Measurements from ENCODE around the gene ETS1. TPM values are rescaled to one million over a fixed set of nuclear protein-coding genes. Genes with fewer than 3 reads are reported as not detected.

Gene ETS1
- total RNA-seq, 1 donor from 2014 or later, result 169 TPM

DNA sequence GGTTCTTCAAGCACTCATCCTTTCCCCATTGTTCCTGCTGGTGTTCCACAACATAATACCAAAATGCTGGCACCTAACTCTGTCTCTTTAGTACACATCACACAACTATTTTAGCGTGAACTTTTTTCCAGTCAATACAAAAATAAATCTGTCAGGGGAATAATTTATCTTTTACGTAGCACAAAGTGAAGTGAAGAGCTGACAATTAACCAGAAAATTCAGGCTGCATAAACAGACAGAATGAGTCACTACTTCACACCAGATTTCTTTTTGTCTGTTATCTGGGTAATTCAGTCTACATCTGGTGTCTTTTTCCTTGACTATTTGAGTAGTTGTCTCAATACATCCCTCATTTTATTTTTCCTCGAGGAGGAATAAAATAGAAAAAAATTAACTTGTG is 7.9 kb upstream of the ETS1 start:
- DNase-seq (ENCODE audit: extremely low read depth, low read depth, low spot score), result no peak

GRCh38 chr11:128594226-128594625 is 6.9 kb upstream of the ETS1 start:
- DNase-seq (ENCODE audit: extremely low read depth, low read depth, low spot score), result no peak

GRCh38 chr11:128593281-128593680 is 5.9 kb upstream of the ETS1 start:
- no peak for DNase-seq (ENCODE audit: extremely low read depth, low read depth, low spot score)

GRCh38 chr11:128592454-128592853 is 5.1 kb upstream of the ETS1 start:
- DNase-seq (ENCODE audit: extremely low read depth, low read depth, low spot score), result no peak

DNA sequence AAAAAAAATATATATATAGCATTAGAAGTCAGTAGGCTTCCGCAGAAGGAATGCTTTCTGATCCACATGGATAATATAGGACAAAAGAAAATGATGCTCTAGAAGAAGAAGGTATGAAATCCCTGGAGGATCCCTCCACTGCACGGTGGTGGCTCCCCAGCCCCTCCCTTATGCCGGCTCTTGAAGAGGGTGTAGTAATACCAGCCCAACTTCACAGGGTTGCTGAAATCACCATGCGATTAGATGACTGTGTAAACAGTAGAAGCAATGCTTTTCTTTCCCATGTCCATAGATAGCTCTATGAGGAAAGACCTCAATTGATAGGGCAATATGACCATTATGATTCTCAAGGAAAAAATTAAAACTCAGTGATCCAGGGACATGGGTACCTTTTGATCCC is 3.2 kb upstream of the ETS1 start:
- no peak for DNase-seq (ENCODE audit: extremely low read depth, low read depth, low spot score)

DNA sequence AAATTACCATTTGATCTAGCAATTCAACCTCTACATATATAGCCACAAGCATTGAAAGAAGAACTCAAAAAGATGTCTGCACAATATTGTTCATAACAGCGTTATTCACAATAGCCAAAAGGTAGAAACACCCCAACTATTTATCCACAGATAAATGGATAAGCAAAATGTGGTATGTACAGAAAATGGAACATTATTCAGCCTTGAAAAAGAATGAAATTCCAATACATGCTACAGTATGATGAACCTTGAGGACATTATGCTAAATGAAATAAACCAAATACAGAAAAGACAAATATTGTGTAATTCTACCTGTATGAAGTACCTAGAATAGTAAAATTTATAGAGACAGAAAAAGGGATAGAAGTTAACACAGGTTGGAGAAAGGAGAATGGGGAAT is 2.6 kb upstream of the ETS1 start:
- no peak for DNase-seq (ENCODE audit: extremely low read depth, low read depth, low spot score)

DNA sequence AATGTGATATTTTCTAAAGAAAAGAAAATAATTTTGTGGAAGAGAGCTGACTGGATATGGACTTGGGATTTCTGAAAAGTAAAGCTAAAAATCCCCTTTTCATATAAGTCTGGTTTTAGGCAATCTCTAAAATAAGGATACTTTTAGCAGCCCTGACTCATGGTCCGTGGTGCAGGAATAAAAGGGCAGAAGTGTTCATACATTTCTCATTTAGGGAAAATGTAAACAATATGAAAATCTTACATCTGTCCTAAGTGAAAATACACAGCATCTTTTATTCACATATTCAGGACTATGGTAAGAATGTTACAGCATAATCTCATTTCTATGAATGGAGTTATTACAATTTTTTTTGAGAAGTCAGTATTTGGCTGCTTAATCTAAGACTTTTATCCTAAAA is 735 bp upstream of the ETS1 start:
- DNase-seq (ENCODE audit: extremely low read depth, low read depth, low spot score), result no peak

GRCh38 chr11:128586689-128587088 is 669 bp downstream of the ETS1 start:
- no peak for DNase-seq (ENCODE audit: extremely low read depth, low read depth, low spot score)

DNA sequence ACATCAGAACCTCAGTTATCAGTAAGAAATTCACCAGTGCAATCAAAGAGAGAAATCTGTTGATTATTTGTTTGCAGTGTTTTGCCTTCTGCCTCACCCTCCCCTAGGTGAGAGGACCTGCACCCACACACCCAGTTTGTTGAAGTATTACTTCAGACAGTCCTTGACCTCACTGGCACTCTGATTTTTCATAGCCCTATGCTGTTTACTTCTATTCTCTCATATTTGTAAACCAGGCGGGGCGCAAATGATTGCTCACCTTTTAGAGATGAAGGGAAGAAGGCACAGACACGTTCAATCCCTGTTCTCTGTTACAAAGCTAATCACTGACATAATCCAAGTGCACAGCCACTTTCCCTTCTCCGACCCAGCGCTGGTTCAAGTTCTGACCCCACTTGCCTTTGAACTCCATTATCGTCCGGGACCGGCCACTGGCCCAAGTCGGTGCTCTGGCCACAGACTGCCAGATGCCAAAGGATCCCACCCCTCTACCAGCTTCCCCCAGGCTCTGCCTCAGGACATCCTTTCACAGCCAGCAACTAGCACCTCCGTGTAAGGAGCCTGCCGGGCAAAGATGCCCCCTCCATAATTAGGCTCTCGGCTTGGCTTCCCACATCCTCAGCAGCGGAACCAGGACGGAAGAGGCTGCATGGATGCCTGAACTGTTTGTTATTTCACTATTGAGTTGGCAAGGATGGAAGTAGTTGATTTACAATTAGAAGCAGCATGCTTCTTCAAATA is 1.7 kb downstream of the ETS1 start:
- DNase-seq (ENCODE audit: extremely low read depth, low read depth, low spot score), result no peak

DNA sequence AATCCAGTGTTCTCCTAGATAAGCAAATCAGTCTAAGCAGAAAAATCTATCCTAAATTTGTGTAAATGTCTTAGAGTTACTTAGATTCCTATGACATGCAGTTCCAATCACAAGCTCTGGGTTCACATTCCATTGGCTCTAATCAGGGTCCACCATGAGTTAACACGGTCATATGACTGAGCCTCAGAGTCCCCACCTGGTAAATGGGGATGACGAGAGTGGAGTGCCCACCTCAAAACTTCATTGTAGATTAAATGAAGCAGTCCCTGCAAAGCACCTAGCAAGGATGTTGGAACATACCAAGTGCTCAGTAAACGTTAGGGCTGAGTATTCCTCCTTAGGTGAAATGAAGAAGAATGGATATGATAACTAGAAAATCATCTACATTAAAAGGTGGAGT is 3.1 kb downstream of the ETS1 start:
- no peak for DNase-seq (ENCODE audit: extremely low read depth, low read depth, low spot score)

DNA sequence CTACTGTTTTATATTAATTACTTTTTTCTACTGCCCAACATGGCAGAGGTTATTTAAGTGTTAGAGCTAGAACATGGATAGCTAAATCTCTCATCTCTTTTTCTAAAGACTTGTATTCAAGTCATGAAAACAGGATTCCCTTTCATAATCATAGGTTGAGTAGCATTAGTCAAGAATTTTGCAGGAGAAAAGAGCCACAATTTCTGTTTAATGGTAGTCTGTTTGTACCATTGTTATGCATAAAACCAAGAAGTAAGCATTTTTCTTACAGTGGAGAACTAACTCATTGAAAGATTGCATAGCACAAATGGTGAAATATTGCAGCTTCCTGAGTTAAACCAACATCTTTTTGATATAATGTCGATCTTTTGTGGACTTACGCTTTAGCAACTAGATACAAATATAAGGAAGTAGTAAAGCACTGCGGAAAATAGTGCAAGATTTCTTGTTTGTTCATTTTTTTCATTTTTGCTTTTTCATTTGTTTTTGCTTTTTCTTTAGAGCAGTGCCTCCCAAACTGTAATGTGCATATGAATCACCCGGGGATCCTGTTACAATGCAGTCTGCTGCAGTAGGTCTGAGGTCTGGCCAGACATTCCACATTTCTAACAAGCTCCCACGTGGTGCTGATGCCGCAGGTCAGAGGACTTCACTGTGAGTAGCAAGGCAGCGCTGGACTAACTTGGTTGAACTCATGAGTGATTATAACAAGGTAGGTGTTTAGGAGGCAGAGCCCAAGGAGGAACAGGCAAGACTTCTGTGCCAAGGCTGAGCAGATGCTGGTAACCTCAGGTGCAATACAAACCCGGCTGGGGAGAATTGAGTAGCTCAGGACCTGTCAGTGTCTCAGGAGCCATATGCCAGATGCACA is 4.6 kb downstream of the ETS1 start:
- DNase-seq (ENCODE audit: extremely low read depth, low read depth, low spot score), result no peak

DNA sequence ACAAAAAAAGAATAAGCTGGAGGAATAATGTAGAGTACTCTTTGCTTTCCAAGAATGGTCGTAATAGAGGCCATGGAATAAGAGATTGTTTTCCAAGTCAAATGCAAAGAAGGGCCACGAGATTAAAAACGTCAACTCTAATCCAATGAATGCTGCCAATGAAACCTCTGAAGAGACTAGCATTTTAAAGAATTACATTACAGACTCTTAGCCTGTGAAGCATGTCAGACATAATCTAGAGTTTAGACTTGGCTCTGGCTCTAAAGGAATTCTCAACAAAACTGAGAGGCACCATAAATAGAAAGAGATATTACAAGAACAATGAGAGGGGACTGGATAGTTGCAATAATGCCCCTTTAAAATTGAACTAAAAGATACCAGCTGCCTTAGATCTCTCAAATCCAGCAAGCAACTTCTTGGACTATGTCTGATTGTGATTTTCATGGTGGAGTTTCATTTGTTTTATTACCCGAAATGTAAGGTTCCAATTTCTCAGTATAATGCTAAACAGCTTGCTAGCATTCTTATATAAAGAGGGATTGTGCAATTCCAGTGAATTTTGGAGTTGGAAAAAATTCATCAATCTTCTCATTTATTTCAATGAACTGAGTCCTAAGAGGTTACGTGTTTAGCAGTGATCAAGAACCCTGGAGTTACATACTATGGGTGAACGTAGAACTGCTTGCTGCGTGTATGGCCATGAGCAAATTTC is 5.6 kb downstream of the ETS1 start:
- no peak for DNase-seq (ENCODE audit: extremely low read depth, low read depth, low spot score)

- no peak for DNase-seq (ENCODE audit: extremely low read depth, low read depth, low spot score)
Measured at GRCh38 chr11:128580612-128581011, 6.7 kb downstream of the ETS1 start.

DNA sequence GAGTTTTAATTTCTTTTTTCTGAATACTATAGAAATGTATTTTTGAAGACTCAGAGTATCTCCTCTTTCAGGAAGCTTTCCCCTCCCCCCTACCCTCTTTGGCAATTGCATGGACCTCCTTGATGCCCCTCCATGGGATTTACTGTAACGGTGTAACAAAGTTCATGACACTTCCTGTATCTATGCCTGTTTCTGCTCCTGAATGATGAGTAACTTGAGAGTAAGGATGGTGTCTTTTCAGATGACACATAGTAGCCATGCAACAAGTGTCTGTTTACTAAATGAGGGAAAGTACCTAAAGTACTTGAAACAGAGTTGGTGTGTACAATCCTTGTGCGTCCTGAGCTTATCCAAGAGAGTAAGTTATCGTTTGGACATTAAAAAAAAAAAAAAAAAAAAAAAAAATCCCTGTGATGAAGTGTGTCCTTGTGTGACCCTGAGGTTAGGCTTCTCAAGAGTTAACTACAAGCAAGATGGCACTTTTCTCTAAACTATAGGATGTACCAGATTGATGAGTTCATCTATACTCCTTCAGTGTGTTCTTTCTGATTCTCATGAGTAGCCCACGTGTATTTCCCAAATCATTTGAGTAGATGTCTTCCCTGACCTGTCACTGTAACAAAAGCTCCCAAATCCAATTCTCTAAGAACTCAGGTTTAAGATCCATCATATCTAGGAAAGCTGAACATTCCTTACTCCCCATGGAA is 7.4 kb downstream of the ETS1 start:
- no peak for DNase-seq (ENCODE audit: extremely low read depth, low read depth, low spot score)

DNA sequence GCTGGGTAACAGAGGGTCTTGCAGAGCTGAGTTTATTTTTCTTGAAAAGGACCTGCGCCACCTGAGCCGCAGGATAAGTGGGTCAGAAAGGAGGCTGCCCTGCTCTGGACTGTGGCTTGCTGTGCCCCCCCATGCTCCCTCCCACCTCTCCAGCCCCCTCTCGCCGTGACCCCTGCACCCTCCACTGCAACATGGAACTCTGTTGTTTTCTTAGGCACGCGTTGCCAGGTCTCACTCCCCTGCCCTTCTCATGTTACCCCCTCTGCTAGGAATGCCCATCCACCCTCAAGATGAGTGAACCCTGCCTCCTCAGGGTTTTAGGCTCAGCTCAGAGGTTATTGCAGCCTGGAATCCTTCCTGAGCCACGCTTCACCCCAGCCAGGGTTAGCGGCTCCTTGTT is 10.8 kb downstream of the ETS1 start:
- DNase-seq (ENCODE audit: extremely low read depth, low read depth, low spot score), result no peak

DNA sequence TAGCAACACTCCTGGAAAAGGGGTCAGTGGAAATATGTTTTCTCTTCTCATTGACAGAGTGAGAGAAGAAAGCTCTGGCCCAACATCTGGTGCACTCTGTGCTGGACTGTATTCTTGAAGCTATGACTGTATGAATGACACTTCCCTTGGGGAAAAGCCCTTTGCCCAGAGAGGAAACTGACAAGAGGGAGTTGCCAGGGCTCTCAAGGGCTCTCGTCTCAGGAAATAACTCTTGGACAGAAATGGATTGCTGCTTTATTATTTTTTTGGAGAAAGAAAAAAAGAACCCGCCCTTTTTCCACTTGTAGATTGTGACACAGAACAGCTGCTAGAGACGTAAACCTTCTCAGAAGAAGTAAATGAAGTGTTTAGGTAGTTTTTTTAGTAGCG is 11.4 kb downstream of the ETS1 start:
- DNase-seq (ENCODE audit: extremely low read depth, low read depth, low spot score), result peak; percentile 85

- no peak for DNase-seq (ENCODE audit: extremely low read depth, low read depth, low spot score)
Measured at GRCh38 chr11:128575174-128575960, 12.0 kb downstream of the ETS1 start.

- no peak for DNase-seq (ENCODE audit: extremely low read depth, low read depth, low spot score)
Measured at GRCh38 chr11:128574576-128575011, 12.8 kb downstream of the ETS1 start.

GRCh38 chr11:128573638-128574037 is 13.7 kb downstream of the ETS1 start:
- DNase-seq (ENCODE audit: extremely low read depth, low read depth, low spot score), result no peak

GRCh38 chr11:128572965-128573364 is 14.4 kb downstream of the ETS1 start:
- DNase-seq (ENCODE audit: extremely low read depth, low read depth, low spot score), result no peak

Measured in glomerular endothelial cell (primary cell).